Breast epithelium (tissue), 3 donors: ENCODE results near the gene RNF111.

Source experiments
- POLR2AphosphoS5 ChIP-seq, 3 donors: sonication (generic); formaldehyde crosslinking; IDR thresholded peaks; one replicate each; pipeline ENCODE4 v1.6.1; 2017; ENCODE audit warnings: antibody characterized with exemption in 3 of 3
- TF ChIP-seq, protein P1 (sequence below), 3 donors: fragments of 450-650 bp; IDR thresholded peaks; one replicate each; pipeline ENCODE4 v1.5.1; 2016 to 2017; ENCODE audit warnings: antibody characterized with exemption in 3 of 3, mild to moderate bottlenecking in 3 of 3, moderate library complexity in 3 of 3

DNA sequence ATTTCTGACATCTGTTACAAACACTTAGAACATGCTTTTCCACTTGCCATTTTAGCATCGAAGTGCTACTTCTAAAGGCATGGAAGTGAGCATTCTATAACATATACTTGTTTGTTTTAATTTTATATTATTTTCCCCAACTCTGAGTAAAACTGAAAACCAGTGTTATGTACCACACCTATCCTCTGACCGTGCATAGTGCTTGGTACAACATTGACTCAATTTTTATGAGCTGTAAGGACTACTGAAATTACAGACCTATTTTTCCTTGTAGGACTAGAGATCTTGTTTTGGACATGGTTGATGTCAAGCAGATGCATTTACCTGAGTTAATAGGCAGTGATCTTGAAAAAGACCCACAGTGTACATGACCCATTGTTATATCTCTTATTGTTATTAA, 66.0 kb downstream of the RNF111 start:
- TF ChIP-seq, protein P1, sequence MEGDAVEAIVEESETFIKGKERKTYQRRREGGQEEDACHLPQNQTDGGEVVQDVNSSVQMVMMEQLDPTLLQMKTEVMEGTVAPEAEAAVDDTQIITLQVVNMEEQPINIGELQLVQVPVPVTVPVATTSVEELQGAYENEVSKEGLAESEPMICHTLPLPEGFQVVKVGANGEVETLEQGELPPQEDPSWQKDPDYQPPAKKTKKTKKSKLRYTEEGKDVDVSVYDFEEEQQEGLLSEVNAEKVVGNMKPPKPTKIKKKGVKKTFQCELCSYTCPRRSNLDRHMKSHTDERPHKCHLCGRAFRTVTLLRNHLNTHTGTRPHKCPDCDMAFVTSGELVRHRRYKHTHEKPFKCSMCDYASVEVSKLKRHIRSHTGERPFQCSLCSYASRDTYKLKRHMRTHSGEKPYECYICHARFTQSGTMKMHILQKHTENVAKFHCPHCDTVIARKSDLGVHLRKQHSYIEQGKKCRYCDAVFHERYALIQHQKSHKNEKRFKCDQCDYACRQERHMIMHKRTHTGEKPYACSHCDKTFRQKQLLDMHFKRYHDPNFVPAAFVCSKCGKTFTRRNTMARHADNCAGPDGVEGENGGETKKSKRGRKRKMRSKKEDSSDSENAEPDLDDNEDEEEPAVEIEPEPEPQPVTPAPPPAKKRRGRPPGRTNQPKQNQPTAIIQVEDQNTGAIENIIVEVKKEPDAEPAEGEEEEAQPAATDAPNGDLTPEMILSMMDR (IDR thresholded peaks at IDR 0.05) = no peak
- TF ChIP-seq POLR2AphosphoS5 (IDR thresholded peaks at IDR 0.05) = no peak
